Ishikawa (cell line): ENCODE measurements around the gene SLC52A3.

Experiments used
- CEBPB ChIP-seq: IDR thresholded peaks from 2 replicates; pipeline ENCODE4 v1.6.1; 2012
- CREB1 ChIP-seq: IDR thresholded peaks from 2 replicates; pipeline ENCODE4 v1.6.1; 2012; ENCODE audit warnings: low read depth
- EGR1 ChIP-seq: IDR thresholded peaks from 2 replicates; pipeline ENCODE4 v1.6.1; 2012
- EP300 ChIP-seq: IDR thresholded peaks from 2 replicates; pipeline ENCODE4 v1.6.1; 2012; ENCODE audit warnings: borderline replicate concordance
- FOXM1 ChIP-seq: IDR thresholded peaks from 2 replicates; pipeline ENCODE4 v1.6.1; 2012; ENCODE audit warnings: low read depth, borderline replicate concordance
- MAX ChIP-seq: IDR thresholded peaks from 2 replicates; pipeline ENCODE4 v1.6.1; 2012
- NFIC ChIP-seq: IDR thresholded peaks from 2 replicates; pipeline ENCODE4 v1.6.1; 2012
- RAD21 ChIP-seq: IDR thresholded peaks from 2 replicates; pipeline ENCODE4 v1.6.1; 2012; ENCODE audit warnings: low read depth
- REST ChIP-seq: IDR thresholded peaks from 2 replicates; pipeline ENCODE4 v1.6.1; 2012; ENCODE audit warnings: low read depth, mild to moderate bottlenecking
- TAF1 ChIP-seq: IDR thresholded peaks from 2 replicates; pipeline ENCODE4 v1.6.1; 2012; ENCODE audit warnings: low read depth, mild to moderate bottlenecking
- TCF12 ChIP-seq: IDR thresholded peaks from 2 replicates; pipeline ENCODE4 v1.6.1; 2012; ENCODE audit warnings: low read depth
- TEAD4 ChIP-seq: IDR thresholded peaks from 2 replicates; pipeline ENCODE4 v1.6.1; 2012
- USF1 ChIP-seq: IDR thresholded peaks from 2 replicates; pipeline ENCODE4 v1.6.1; 2012
- YY1 ChIP-seq: IDR thresholded peaks from 2 replicates; pipeline ENCODE4 v1.6.1; 2012; ENCODE audit warnings: low read depth
- ZBTB7A ChIP-seq: IDR thresholded peaks from 2 replicates; pipeline ENCODE4 v1.6.1; 2012; ENCODE audit warnings: low read depth

The SLC52A3 gene

GRCh38 chr20:792248-792647, 23.9 kb upstream of the SLC52A3 start:
- TF ChIP-seq NFIC (no peak), ZBTB7A (no peak), EP300 (no peak), TCF12 (no peak), FOXM1 (no peak), TAF1 (no peak), YY1 (no peak), EGR1 (no peak), MAX (no peak), USF1 (no peak), REST (no peak), CREB1 (no peak), TEAD4 (no peak), RAD21 (no peak), CEBPB (no peak)

GRCh38 chr20:791056-791455, 22.8 kb upstream of the SLC52A3 start:
- TF ChIP-seq NFIC (no peak), TEAD4 (no peak)

GRCh38 chr20:787825-788224, 19.5 kb upstream of the SLC52A3 start:
- TF ChIP-seq EP300: no peak
- TF ChIP-seq EGR1: no peak
- no peak for TF ChIP-seq TCF12
- no peak for TF ChIP-seq YY1
- TF ChIP-seq CEBPB: no peak
- TF ChIP-seq NFIC: no peak
- TF ChIP-seq FOXM1: no peak
- TF ChIP-seq TAF1: no peak
- TF ChIP-seq RAD21: no peak
- TF ChIP-seq CREB1: no peak
- no peak for TF ChIP-seq ZBTB7A

GRCh38 chr20:779771-780170, 11.5 kb upstream of the SLC52A3 start:
- no peak for TF ChIP-seq MAX
- no peak for TF ChIP-seq TCF12
- TF ChIP-seq FOXM1: no peak
- TF ChIP-seq NFIC: no peak
- no peak for TF ChIP-seq EP300
- no peak for TF ChIP-seq ZBTB7A
- TF ChIP-seq USF1: no peak
- no peak for TF ChIP-seq RAD21
- no peak for TF ChIP-seq YY1
- TF ChIP-seq TAF1: no peak
- no peak for TF ChIP-seq CREB1
- no peak for TF ChIP-seq TEAD4
- TF ChIP-seq EGR1: no peak
- no peak for TF ChIP-seq CEBPB
- TF ChIP-seq REST: no peak

GRCh38 chr20:776165-776564, 7.9 kb upstream of the SLC52A3 start:
- no peak for TF ChIP-seq ZBTB7A
- TF ChIP-seq YY1: no peak
- no peak for TF ChIP-seq TAF1
- no peak for TF ChIP-seq EP300
- TF ChIP-seq CEBPB: no peak
- TF ChIP-seq RAD21: no peak
- no peak for TF ChIP-seq USF1

- no peak for TF ChIP-seq TEAD4
- TF ChIP-seq TAF1: no peak
- no peak for TF ChIP-seq MAX
- TF ChIP-seq RAD21: no peak
- no peak for TF ChIP-seq EGR1
- no peak for TF ChIP-seq REST
- no peak for TF ChIP-seq USF1
- no peak for TF ChIP-seq NFIC
- TF ChIP-seq YY1: no peak
- TF ChIP-seq CREB1: no peak
- TF ChIP-seq EP300: no peak
- TF ChIP-seq FOXM1: no peak
- TF ChIP-seq TCF12: no peak
Measured at GRCh38 chr20:775679-776135, 7.4 kb upstream of the SLC52A3 start.
